GM21367 (cell line): ENCODE results near the gene RORB.
A peak's percentile ranks its signal among the peaks of the same experiment; 100 is the strongest.

ENCODE experiments used
- ATAC-seq: cut with Tn5 transposase; IDR thresholded peaks from one replicate; pipeline ENCODE4 v1.9.1; 2021; ENCODE audit not compliant: unreplicated experiment

Gene RORB

GRCh38 chr9:74496819-74497747, at the start of gene RORB:
Gene RORB (plus strand): TSS chr9:74497335. CDS start chr9:74497977, 642 bp downstream.
- ATAC-seq: peak; percentile 96

DNA sequence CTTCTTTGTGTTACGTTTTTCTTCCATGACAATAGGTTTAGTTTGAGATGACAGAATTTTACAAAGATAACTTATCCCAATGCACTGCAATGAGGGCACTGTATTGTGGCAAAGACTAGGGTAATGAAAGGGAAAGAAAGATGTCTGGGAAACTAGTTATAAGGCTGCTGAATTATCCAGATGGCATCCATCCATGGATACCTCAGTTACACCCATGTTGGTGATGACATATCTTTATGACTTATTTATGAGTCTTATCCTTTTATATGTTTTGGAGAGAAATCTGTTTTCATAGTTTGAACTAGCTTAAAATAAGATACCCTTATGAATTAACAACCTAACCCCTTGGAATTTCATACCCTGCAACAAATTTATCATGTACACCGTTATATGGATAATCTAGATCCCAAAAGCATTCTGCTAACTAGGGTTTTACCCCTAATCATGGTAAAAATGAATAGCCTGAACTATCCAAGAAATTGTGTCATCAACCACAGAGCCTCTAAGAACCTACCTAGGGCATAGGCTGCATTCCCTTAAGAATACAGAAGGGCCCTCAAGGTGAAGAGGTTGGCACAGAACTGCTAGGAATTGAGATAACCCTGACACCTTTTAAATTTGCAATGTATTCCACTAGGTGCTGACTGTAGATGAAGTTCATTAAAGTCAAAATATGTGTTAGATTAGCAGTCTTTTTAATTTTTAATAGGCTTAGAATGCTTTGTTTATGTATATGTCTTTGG, 49.5 kb upstream of the RORB start:
- no peak for ATAC-seq

GRCh38 chr9:74449060-74449459, 48.1 kb upstream of the RORB start:
- ATAC-seq: no peak

- no peak for ATAC-seq
Observed at GRCh38 chr9:74458832-74459231, 38.3 kb upstream of the RORB start.

- no peak for ATAC-seq
Observed at GRCh38 chr9:74463825-74464224, 33.3 kb upstream of the RORB start.

DNA sequence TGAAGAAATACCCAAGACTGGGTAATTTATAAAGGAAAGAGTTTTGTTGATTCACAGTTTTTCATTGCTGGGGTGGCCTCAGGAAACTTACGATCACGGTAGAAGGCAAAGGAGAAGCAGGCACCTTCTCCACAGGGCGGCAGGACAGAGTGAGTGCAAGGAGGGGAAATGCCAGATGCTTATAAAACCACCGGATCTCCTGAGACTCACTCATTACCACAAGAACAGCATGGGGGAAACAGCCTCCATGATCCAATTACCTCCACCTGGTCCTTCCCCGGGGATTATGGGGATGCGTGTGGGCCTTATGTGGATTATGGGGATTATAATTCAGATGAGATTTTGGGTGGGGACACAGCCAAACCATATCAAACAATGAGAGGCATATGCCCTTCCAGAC, 18.5 kb upstream of the RORB start:
- no peak for ATAC-seq

DNA sequence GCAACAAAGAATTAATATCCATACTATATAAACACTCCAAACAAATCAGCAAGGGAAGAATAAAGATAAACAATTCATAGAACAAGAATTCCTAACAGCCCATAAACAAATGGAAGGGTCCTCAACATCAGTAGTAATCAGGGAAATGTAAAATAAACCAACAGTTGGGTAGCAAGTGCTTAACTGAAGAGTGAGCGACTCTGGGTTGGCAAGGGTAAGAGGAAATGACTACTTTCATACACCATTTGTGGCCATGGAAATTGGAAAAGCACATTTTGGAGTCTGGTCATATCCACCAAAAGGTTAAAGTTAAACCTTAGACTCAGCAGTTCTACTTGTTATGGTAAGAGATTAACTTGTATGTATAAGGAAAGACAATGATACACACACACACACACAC, 17.4 kb upstream of the RORB start:
- ATAC-seq: no peak

- ATAC-seq: no peak
Observed at GRCh38 chr9:74487395-74487794, 9.7 kb upstream of the RORB start.

- no peak for ATAC-seq
Observed at GRCh38 chr9:74493512-74493911, 3.6 kb upstream of the RORB start.

DNA sequence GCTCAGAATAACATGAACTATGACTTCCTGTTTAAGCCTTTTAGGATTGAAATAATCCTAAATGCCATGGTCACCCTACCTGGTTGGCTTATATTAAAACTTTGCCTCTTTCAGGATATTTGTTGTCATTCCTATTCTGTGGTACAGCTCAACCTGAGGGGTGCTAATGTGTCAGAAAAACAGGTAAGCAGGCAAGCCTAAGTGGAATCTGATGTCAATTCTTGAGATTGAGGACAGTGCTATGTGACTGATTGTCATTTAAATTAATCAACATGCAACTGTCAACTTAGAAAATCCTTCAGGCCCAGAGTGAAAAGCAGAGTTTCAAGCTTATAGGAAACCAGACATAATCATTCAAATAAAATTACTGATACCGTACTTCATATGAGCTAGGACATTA, 2.6 kb upstream of the RORB start:
- no peak for ATAC-seq

- ATAC-seq: no peak
Observed at GRCh38 chr9:74496406-74496805, 729 bp upstream of the RORB start.

DNA sequence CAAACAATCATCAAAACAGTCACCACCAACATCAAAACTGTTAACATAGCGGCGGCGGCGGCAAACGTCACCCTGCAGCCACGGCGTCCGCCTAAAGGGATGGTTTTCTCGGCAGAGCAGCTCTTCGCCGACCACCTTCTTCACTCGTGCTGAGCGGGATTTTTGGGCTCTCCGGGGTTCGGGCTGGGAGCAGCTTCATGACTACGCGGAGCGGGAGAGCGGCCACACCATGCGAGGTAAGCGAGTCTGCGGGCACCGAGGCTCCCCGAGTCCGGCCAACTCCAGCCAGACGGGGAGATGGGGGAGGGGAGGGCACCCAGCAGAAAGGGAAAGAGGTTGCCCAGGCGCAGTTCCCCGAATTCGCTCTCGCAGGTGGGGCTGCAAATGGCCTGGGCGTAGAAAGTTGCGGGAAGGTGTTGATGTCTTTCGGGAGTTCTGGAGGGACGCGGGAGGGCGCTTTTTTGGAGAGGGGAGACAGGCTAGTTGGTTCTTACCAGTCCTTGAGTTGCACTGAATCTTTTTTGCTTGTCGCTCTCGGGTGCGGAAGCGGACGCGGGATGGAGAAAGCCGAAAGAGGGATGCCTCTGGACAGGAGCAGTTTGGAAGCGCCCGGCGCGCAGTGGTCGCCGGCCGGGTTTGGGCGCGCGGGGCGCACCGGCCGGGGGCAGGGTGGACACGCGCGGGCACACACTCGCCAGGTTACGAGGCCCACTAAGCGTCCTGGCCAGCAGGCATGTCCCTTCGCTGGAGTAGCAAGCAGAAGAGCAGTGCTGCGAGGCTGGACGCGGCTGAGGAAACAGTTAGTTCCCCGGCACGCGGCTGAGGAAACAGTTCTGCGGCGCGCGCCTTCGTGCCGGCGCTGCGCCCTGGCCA, 849 bp downstream of the RORB start:
- no peak for ATAC-seq

DNA sequence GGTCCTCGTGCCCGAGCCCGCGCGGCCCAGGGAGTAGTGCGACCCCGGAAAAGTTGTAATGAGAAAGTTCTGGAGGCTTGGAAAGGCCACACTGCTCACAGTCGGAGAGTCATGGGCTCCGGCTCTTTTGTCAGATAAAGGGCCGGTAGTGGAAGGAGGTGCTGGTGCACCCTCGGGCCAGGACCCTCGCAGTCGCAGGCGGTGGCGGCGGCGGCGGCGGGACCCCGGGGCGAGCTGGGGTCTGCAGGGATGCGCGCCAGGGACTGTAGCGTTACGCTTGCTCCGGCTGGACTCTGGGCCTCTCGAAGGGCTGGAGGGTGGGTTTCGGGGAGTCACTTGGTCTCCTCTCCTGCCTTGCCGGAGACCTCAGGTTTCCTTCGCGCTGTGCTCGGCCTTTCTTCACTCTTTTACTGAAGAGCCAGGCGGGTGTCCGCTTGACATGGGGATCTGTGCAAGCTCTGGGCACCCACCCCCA, 1.5 kb downstream of the RORB start:
- ATAC-seq: no peak

GRCh38 chr9:74499111-74499601, 2.0 kb downstream of the RORB start:
- ATAC-seq: no peak

- ATAC-seq: no peak
Observed at GRCh38 chr9:74499770-74500583, 2.8 kb downstream of the RORB start.

GRCh38 chr9:74500584-74500924, 3.4 kb downstream of the RORB start:
- ATAC-seq: no peak

GRCh38 chr9:74501570-74501969, 4.4 kb downstream of the RORB start:
- no peak for ATAC-seq

DNA sequence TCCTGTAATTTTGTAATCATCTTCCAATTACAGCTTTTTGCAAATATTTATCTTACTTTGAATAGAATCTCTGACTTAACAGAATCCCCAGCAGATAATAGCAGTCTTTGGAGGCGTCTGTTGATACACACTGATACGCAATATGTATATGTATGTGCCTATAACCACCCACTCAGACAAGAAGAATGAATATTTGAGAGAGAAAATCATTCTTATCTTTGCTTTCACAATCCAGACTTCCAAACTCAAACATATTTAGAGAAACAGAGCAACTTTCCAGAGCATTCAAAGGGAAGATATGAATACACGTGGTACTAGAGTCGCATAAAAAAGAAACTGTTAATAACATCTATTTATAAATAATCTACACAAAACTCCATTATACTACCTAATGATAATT, 6.1 kb downstream of the RORB start:
- no peak for ATAC-seq

GRCh38 chr9:74503666-74504065, 6.5 kb downstream of the RORB start:
- no peak for ATAC-seq

DNA sequence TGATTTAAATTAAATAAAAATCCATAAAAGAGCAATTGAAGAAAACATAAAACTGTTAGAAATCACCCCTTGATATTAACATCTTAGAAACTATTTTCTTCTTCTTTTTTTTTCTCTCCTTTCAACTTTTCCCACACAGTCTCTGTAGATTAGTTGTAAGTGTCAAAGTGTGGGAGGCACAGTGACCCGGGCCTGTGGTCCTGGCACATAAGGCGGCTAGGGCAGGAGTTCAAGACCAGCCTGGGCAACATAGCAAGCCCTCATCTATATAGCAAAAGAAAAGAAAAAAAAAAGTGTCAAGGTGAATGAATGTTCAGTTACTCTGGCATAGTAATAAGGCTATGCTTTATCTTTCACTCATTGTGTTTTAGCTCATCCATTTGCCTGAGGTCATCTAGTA, 14.2 kb downstream of the RORB start:
- ATAC-seq: no peak
